Naive thymus-derived CD4-positive, alpha-beta T cell (primary cell): Measurements from ENCODE around the gene TENM4. TPM values are rescaled to one million over a fixed set of nuclear protein-coding genes. Genes with fewer than 3 reads are reported as not detected.

Experiments
- ATAC-seq: fragments of 150-1000 bp; cut with Tn5 transposase; 2 replicates; pipeline ENCODE4 v1.10.0; 2021; ENCODE audit warnings: mild to moderate bottlenecking, moderate library complexity
- CTCF ChIA-PET: fragments of 350-600 bp; sonication (Branson Sonifier 250); formaldehyde crosslinking; loops from one replicate; lab custom pipeline; 2021; ENCODE audit warnings: antibody characterized with exemption; lab: Charles Lee
- POLR2A ChIA-PET: fragments of 350-600 bp; sonication (Branson Sonifier 250); formaldehyde crosslinking; loops from one replicate; lab custom pipeline; 2021; ENCODE audit warnings: antibody characterized with exemption, inconsistent platforms; lab: Charles Lee
- DNase-seq, 9 donors: peaks; one replicate each; pipeline versions ENCODE4 v3.0.0 to v3.0.0-alpha.2; 2020 to 2022; ENCODE audit warnings: mixed read lengths in 1 of 9
- H3K27ac ChIP-seq: one replicate; pipeline ENCODE4 v1.7.0; 2013; ENCODE audit warnings: mild to moderate bottlenecking, low read depth, low read length, moderate library complexity
- H3K27me3 ChIP-seq, 2 donors: one replicate each; pipeline ENCODE4 v1.7.0; 2013; ENCODE audit warnings: low read length in 2 of 2, mild to moderate bottlenecking in 2 of 2, moderate library complexity in 2 of 2; ENCODE audit not compliant: control insufficient read depth in 2 of 2, insufficient read depth in 2 of 2
- H3K36me3 ChIP-seq, 3 experiments: 1 replicate in 2 of 3; 2 replicates in 1 of 3; pipeline ENCODE4 v1.7.0; 2013; ENCODE audit warnings: low read length in 3 of 3, mild to moderate bottlenecking in 3 of 3, moderate library complexity in 1 of 3; ENCODE audit not compliant: insufficient read depth in 3 of 3, control insufficient read depth in 2 of 3
- H3K4me1 ChIP-seq, 2 donors: one replicate each; pipeline ENCODE4 v1.7.0; 2013; ENCODE audit warnings: low read length in 2 of 2, mild to moderate bottlenecking in 2 of 2, moderate library complexity in 1 of 2; ENCODE audit not compliant: control insufficient read depth in 2 of 2, insufficient read depth in 2 of 2
- H3K4me3 ChIP-seq: 2 replicates; pipeline ENCODE4 v1.7.0; 2013; ENCODE audit warnings: mild to moderate bottlenecking, low read length
- H3K9me3 ChIP-seq, 3 experiments: 1 replicate in 2 of 3; 2 replicates in 1 of 3; pipeline ENCODE4 v1.7.0; 2013; ENCODE audit warnings: low read length in 3 of 3; ENCODE audit not compliant: control insufficient read depth in 2 of 3
- H3K27ac Mint-ChIP-seq, 9 donors: one replicate each; pipeline ENCODE4 v1.8.0; 2020 to 2022; ENCODE audit warnings: mixed read lengths in 9 of 9, mild to moderate bottlenecking in 8 of 9, moderate library complexity in 5 of 9, inconsistent platforms in 2 of 9
- H3K27me3 Mint-ChIP-seq, 5 donors: one replicate each; pipeline ENCODE4 v1.8.0; 2021 to 2022; ENCODE audit warnings: mixed read lengths in 5 of 5, mild to moderate bottlenecking in 1 of 5
- H3K36me3 Mint-ChIP-seq, 5 donors: one replicate each; pipeline ENCODE4 v1.8.0; 2020 to 2022; ENCODE audit warnings: mixed read lengths in 5 of 5, mild to moderate bottlenecking in 3 of 5, inconsistent platforms in 1 of 5
- H3K4me1 Mint-ChIP-seq, 7 donors: one replicate each; pipeline ENCODE4 v1.8.0; 2020 to 2022; ENCODE audit warnings: mixed read lengths in 7 of 7, mild to moderate bottlenecking in 3 of 7, inconsistent platforms in 1 of 7
- H3K4me3 Mint-ChIP-seq, 10 donors: one replicate each; pipeline ENCODE4 v1.8.0; 2020 to 2022; ENCODE audit warnings: mild to moderate bottlenecking in 10 of 10, mixed read lengths in 10 of 10, moderate library complexity in 6 of 10, inconsistent platforms in 2 of 10
- H3K9me3 Mint-ChIP-seq, 11 donors: one replicate each; pipeline ENCODE4 v1.8.0; 2020 to 2022; ENCODE audit warnings: mixed read lengths in 11 of 11, mild to moderate bottlenecking in 4 of 11, inconsistent platforms in 1 of 11, moderate library complexity in 1 of 11
- intact Hi-C, 2 donors: fragments of 100-400 bp; cut with micrococcal nuclease; formaldehyde crosslinking; loops; one replicate each; pipeline ENCODE4 v1.15.1; 2023
- polyA plus RNA-seq, 2 donors: library from polyadenylated mRNA; unstranded; fragments of 300-500 nt; fragmentation: Illumina TruSeq; gene quantifications; one replicate each; pipeline ENCODE4 v1.2.3, GENCODE V29; 2021
- total RNA-seq, 6 experiments: library from RNA in 5 of 6; stranded (reverse) in 5 of 6; gene quantifications; 1 replicate in 5 of 6; 2 replicates in 1 of 6; pipeline ENCODE4 v1.2.3 and lab custom pipeline; 2021 to 2026

The TENM4 gene
- total and polyA plus RNA-seq, 7 experiments from 2014 or later = 0.32 to 0.47 TPM; not detected in 5

DNA sequence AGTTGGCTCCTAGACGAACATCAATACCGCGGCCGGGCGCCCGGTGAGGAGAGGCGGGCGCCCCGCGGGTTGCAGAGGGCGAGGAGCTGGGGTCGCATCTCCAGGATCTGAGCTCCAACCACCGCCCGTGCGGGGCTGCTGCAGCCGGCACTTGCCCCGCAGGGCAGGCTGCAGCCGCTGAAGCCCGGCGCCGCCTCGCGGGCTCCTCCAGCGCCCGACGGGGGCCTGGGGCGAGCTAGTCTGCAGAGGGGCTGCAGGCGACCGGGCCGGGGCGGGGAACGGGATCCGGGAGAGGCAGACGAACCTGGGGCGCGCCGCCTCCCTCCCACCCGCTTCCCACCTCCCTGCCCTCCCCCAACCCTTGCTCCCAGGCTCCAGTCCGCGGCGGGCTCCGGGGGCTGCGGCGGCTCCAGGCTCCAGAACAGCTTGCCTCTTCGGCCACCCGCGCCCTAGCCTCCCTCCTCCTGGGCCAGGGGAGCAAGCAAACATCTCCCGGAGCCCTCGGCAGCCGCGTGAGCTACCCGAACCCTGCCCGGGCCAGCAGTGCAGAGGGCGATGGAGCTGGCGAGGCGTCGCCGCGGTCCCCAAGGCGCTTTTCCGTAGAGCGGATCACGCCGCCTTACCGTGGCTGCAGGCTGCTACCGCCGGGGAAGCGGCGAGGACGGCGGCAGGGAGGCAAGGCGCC lies 802 bp downstream of the TENM4 start:
- Histone ChIP-seq H3K4me1 (no peaks in the 10 kb centered on the region), H3K27ac (no peak overlapping the region), H3K4me3 (no peak overlapping the region), H3K27me3 (peaks cover 0 to 4% of the 10 kb centered on the region in 2 donors), H3K36me3 (no peaks in the 10 kb centered on the region), H3K9me3 (no peaks in the 10 kb centered on the region)
- Mint-ChIP-seq H3K27ac (peak overlapping the region in 1 of 9 donors; percentile 13), H3K36me3 (peaks cover 0 to 13% (median 5%) of the 10 kb centered on the region in 5 donors), H3K4me1 (peaks cover 5 to 25% (median 20%) of the 10 kb centered on the region in 7 donors), H3K27me3 (peaks cover 64 to 80% (median 71%) of the 10 kb centered on the region in 5 donors), H3K9me3 (peaks cover 0 to 16% (median 5%) of the 10 kb centered on the region in 11 donors), H3K4me3 (peak overlapping the region in 2 of 10 donors; percentile 33 to 50)
- no peak for DNase-seq
- ChIA-PET CTCF (no interaction called here), POLR2A (no interaction called here)
- intact Hi-C loops = no loop called here
- no peak for ATAC-seq

DNA sequence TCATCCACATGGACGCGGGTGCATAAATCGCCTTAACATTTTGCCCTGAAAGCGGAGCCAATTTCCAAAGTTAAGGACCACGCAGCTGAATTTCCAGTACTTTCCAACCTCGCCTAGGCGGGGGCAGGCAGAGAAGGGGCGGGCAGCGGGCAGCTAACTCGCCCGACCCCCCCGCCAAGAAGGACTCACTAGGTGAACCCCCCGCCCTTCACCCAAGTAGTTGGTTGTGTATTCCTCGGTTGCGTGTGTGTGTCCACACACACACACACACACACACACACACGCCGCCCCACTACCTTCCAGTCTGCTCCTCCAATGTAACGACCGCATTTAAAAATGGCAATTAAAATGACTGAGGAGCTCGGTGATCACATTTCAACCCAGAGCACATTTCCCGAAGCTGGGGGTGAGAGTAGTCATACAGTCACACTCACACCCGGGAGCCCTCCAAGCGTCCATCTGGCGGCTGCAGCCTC lies 1.4 kb downstream of the TENM4 start:
- no peaks in the 10 kb centered on the region for H3K36me3 ChIP-seq
- Mint-ChIP-seq H3K27ac (no peak overlapping the region), H3K4me1 (peaks cover 5 to 25% (median 20%) of the 10 kb centered on the region in 7 donors), H3K9me3 (peaks cover 0 to 16% (median 5%) of the 10 kb centered on the region in 11 donors), H3K27me3 (peaks cover 65 to 79% (median 72%) of the 10 kb centered on the region in 5 donors), H3K4me3 (peak overlapping the region in 4 of 10 donors; percentile 22 to 53 (median 42)), H3K36me3 (peaks cover 0 to 15% (median 5%) of the 10 kb centered on the region in 5 donors)
- H3K27ac ChIP-seq = no peak overlapping the region
- POLR2A ChIA-PET = no interaction called here
- no peak for ATAC-seq
- H3K4me1 ChIP-seq = no peaks in the 10 kb centered on the region
- intact Hi-C loops = no loop called here
- no peak overlapping the region for H3K4me3 ChIP-seq
- CTCF ChIA-PET = no interaction called here
- H3K27me3 ChIP-seq = peaks cover 0 to 4% of the 10 kb centered on the region in 2 donors
- DNase-seq = no peak
- no peaks in the 10 kb centered on the region for H3K9me3 ChIP-seq

DNA sequence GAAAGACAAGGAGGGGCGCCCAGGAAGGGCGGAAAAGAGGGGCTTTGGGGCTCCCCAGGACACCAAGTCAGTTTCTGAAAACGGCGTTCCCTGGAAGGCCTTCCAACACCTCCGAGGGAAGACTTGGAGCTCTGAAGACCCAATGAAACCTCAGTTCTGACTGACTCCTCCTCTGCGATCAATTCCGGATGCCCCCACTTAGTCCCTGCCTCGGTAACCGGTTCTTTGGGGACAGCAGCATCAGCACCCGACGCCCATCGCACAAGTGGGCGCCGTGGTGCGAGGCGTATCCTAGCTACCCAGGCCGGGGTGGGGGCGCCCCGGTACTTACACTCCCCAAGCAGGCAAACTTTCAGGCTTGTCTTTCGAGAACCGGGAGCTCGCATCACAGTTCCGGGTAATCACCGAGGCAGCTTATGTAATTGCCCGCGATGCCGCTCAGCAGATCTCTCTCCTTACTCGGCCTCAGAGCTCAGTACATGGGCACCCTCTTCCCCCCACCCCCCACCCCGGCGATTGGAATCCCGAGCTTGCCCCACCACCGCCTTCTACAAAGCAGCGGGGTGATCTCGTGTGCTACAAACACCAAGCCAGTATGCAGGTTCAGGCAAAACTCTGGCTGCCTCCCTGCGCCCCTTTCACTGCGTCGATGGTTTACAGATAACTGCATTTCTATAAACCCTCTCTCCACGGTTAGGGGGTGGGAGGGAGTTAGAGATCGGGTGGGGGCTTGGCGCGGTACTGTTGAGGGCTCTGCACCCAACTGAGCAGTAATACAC lies 2.0 kb downstream of the TENM4 start:
- Mint-ChIP-seq H3K27ac (peak overlapping the region in 1 of 9 donors; percentile 29), H3K4me3 (peak overlapping the region in 3 of 10 donors; percentile 10 to 73 (median 39))
- intact Hi-C loops = no loop called here

DNA sequence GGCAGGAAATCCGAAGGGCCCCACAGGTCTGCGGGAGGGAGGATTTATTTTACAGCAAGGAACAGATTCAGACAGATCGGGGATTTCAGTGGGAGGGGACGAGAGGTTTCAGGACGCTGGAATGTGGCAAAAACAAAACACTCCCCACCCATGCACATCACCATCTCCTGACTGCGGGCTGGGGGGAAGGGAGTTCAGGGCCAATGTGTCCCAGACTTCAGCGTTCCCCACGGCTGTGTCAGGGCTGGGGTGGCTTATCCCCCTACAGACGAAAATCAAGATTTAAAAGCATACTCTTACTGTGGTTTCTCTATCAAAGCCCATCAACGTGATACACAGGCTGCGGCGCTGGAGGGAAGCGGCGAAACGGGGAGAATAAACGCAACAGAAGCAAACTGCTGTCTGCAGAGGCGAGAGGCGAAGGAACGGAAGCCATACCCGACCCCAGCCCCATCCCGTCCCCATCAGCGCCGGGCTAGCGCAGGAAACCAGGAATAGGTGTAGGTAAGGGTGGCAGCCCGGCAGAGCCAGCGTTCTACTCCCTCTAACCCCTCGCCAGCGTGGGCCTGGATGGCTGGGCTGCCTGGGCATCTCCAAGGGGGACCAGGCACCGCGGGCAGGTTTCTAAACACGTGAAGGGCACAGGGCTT lies 2.7 kb downstream of the TENM4 start:
- Mint-ChIP-seq H3K36me3 (peaks cover 0 to 15% (median 5%) of the 10 kb centered on the region in 5 donors), H3K27me3 (peaks cover 63 to 79% (median 69%) of the 10 kb centered on the region in 5 donors), H3K9me3 (peaks cover 0 to 11% (median 2%) of the 10 kb centered on the region in 11 donors), H3K4me3 (peak overlapping the region in 5 of 10 donors; percentile 4 to 73 (median 34)), H3K27ac (peak overlapping the region in 1 of 9 donors; percentile 38), H3K4me1 (peaks cover 5 to 25% (median 20%) of the 10 kb centered on the region in 7 donors)
- Histone ChIP-seq H3K27ac (no peak overlapping the region), H3K36me3 (no peaks in the 10 kb centered on the region), H3K9me3 (no peaks in the 10 kb centered on the region), H3K4me3 (no peak overlapping the region), H3K4me1 (no peaks in the 10 kb centered on the region), H3K27me3 (peaks cover 0 to 4% of the 10 kb centered on the region in 2 donors)
- ChIA-PET POLR2A (no interaction called here), CTCF (no interaction called here)
- intact Hi-C loops = no loop called here
- no peak for ATAC-seq
- no peak for DNase-seq

More for the DNA sequence above, 2.0 kb downstream of the TENM4 start:
- Histone ChIP-seq H3K27ac (no peak overlapping the region), H3K9me3 (no peaks in the 10 kb centered on the region), H3K4me3 (no peak overlapping the region), H3K4me1 (no peaks in the 10 kb centered on the region), H3K36me3 (no peaks in the 10 kb centered on the region), H3K27me3 (peaks cover 0 to 4% of the 10 kb centered on the region in 2 donors)
- Mint-ChIP-seq H3K9me3 (peaks cover 0 to 16% (median 5%) of the 10 kb centered on the region in 11 donors), H3K4me1 (peaks cover 5 to 25% (median 20%) of the 10 kb centered on the region in 7 donors), H3K36me3 (peaks cover 0 to 20% (median 5%) of the 10 kb centered on the region in 5 donors), H3K27me3 (peaks cover 67 to 83% (median 73%) of the 10 kb centered on the region in 5 donors)
- CTCF ChIA-PET = no interaction called here
- POLR2A ChIA-PET = no interaction called here
- ATAC-seq = no peak
- no peak for DNase-seq

DNA sequence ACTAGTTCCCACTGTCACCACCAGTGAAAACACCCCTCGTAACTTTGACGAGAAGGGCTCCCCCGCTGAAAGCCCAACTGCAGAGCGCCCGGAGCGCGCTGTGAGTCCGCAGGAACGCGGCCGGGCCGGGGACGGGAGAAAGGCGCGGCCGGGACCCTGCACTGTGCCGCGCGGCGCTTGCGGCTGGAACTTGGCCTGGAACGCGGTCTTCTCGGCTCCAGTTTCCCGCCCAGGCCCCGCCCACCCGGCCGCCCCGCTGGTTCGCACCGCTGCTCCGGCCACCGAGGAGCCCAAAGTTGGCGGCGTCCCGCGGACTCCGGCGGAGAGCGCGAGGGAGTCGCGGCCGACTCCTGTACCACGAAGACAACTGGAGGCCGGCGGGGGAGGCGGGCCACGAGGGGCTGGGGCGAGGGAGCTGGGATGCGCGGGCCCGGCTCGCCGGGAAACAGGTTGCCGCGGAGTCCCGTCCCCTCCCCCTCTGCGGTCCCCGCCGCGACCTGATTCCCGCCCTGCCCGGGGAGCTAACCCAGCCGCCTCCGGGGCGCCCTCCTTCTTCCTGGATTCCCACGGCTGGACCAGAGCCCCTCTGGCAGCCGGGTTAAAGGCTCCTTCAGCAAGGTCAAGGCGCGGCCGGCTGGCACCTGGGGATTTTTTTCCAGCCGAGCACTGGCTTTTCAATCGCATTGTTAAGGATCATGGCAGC lies 3.4 kb downstream of the TENM4 start:
- Mint-ChIP-seq H3K4me1 (peaks cover 5 to 25% (median 20%) of the 10 kb centered on the region in 7 donors), H3K9me3 (peaks cover 0 to 11% (median 2%) of the 10 kb centered on the region in 11 donors), H3K27me3 (peaks cover 59 to 73% (median 65%) of the 10 kb centered on the region in 5 donors), H3K27ac (peak overlapping the region in 1 of 9 donors; percentile 38), H3K36me3 (peaks cover 0 to 15% (median 5%) of the 10 kb centered on the region in 5 donors), H3K4me3 (peak overlapping the region in 6 of 10 donors; percentile 4 to 73 (median 38))
- CTCF ChIA-PET = no interaction called here
- Histone ChIP-seq H3K27me3 (peaks cover 0 to 4% of the 10 kb centered on the region in 2 donors), H3K27ac (no peak overlapping the region), H3K4me1 (no peaks in the 10 kb centered on the region), H3K4me3 (no peak overlapping the region), H3K36me3 (no peaks in the 10 kb centered on the region), H3K9me3 (no peaks in the 10 kb centered on the region)
- ATAC-seq = no peak
- no peak for DNase-seq
- intact Hi-C loops = no loop called here
- POLR2A ChIA-PET = no interaction called here

DNA sequence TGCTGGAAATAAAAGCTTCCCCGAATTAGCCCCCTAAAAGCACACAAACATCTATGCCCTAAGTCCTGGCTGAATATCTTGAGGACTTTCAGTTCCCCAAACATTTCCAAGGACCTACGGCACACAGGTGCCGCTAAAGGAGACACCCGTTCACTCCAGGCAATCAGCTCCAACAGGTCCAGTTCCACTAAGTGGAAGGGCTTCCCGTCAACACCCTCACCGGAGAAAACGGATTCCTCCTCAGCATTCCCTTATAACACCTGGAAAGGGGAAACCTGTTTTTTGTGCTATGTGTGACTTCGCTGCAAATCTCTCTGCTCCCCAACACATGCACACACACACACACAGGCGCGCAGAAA lies 3.9 kb downstream of the TENM4 start:
- Histone ChIP-seq H3K36me3 (no peaks in the 10 kb centered on the region), H3K27me3 (peaks cover 0 to 4% of the 10 kb centered on the region in 2 donors), H3K4me1 (no peaks in the 10 kb centered on the region), H3K4me3 (no peak overlapping the region), H3K27ac (no peak overlapping the region), H3K9me3 (no peaks in the 10 kb centered on the region)
- Mint-ChIP-seq H3K27ac (no peak overlapping the region), H3K4me3 (peak overlapping the region in 5 of 10 donors; percentile 15 to 51 (median 35)), H3K36me3 (peaks cover 0 to 15% (median 5%) of the 10 kb centered on the region in 5 donors), H3K4me1 (peaks cover 5 to 23% (median 20%) of the 10 kb centered on the region in 7 donors), H3K9me3 (peaks cover 0 to 9% (median 0%) of the 10 kb centered on the region in 11 donors), H3K27me3 (peaks cover 54 to 68% (median 60%) of the 10 kb centered on the region in 5 donors)
- intact Hi-C loops = no loop called here
- ATAC-seq (no peak), DNase-seq (no peak)
- ChIA-PET POLR2A (no interaction called here), CTCF (no interaction called here)
